Occipital lobe (tissue), 2 donors: ENCODE results near the gene GPR160. TPM values are rescaled to one million over a fixed set of nuclear protein-coding genes. Genes with fewer than 3 reads are reported as not detected.

Experiments
- DNase-seq: peaks from one replicate; lab custom pipeline; 2025; lab: John Stamatoyannopoulos, UW
- total RNA-seq: library from RNA; depleted of rRNA; stranded (reverse); fragments of >200 nt; gene quantifications from one replicate; pipeline ENCODE4 v1.2.3, GENCODE V29; 2014

The GPR160 gene
- total RNA-seq, 1 donor from 2014 or later: 2.5 TPM

- no peak for DNase-seq
Observed at GRCh38 chr3:170063691-170064090, 25.9 kb downstream of the GPR160 start.

- no peak for DNase-seq
Observed at GRCh38 chr3:170064108-170064507, 26.3 kb downstream of the GPR160 start.

GRCh38 chr3:170075441-170076091 lies 37.8 kb downstream of the GPR160 start:
- DNase-seq: no peak

GRCh38 chr3:170076715-170077238 lies 39.0 kb downstream of the GPR160 start:
- DNase-seq: no peak

GRCh38 chr3:170077361-170077760 lies 39.6 kb downstream of the GPR160 start:
- DNase-seq: no peak

- DNase-seq: no peak
Observed at GRCh38 chr3:170078620-170079281, 41.0 kb downstream of the GPR160 start.

GRCh38 chr3:170079536-170080165 lies 41.9 kb downstream of the GPR160 start:
- DNase-seq: no peak

GRCh38 chr3:170080605-170081004 lies 42.8 kb downstream of the GPR160 start:
- no peak for DNase-seq

GRCh38 chr3:170081079-170081741 lies 43.4 kb downstream of the GPR160 start:
- DNase-seq: no peak

- DNase-seq: no peak
Observed at GRCh38 chr3:170083343-170083742, 45.5 kb downstream of the GPR160 start.

GRCh38 chr3:170085396-170085795 lies 47.6 kb downstream of the GPR160 start:
- DNase-seq: no peak

- no peak for DNase-seq
Observed at GRCh38 chr3:170089862-170090600, 52.2 kb downstream of the GPR160 start.

- no peak for DNase-seq
Observed at GRCh38 chr3:170090601-170090981, 52.8 kb downstream of the GPR160 start.

- no peak for DNase-seq
Observed at GRCh38 chr3:170092907-170093306, 55.1 kb downstream of the GPR160 start.

GRCh38 chr3:170095771-170096170 lies 58.0 kb downstream of the GPR160 start:
- DNase-seq: no peak

- no peak for DNase-seq
Observed at GRCh38 chr3:170096342-170096741, 58.5 kb downstream of the GPR160 start.

GRCh38 chr3:170098753-170099152 lies 61.0 kb downstream of the GPR160 start:
- no peak for DNase-seq

- DNase-seq: no peak
Observed at GRCh38 chr3:170100944-170101343, 63.1 kb downstream of the GPR160 start.

- peak; percentile 0 for DNase-seq
Observed at GRCh38 chr3:170102431-170102830, 64.6 kb downstream of the GPR160 start.

- DNase-seq: no peak
Observed at GRCh38 chr3:170107941-170108340, 70.1 kb downstream of the GPR160 start.

GRCh38 chr3:170108955-170109354 lies 71.2 kb downstream of the GPR160 start:
- DNase-seq: no peak
